IMR-90 (cell line): ENCODE data around the gene GAB1. TPM values are rescaled to one million over a fixed set of nuclear protein-coding genes. Genes with fewer than 3 reads are reported as not detected.

ENCODE experiments used
- ATAC-seq: fragments of 200-7000 bp; cut with Tn5 transposase; 2 replicates; pipeline ENCODE4 v1.9.1; 2020; ENCODE audit warnings: low read depth, mild to moderate bottlenecking, moderate library complexity
- BruUV-seq: library from RNA; stranded (reverse); fragments of 400-500 nt; replicated peaks from 2 replicates; lab custom pipeline; 2021; lab: Mats Ljungman, UMichigan
- CTCF ChIA-PET: fragments of 300-600 bp; formaldehyde crosslinking; extraction: SDS; loops from one replicate; lab custom pipeline; 2021; ENCODE audit warnings: antibody characterized with exemption; lab: Yijun Ruan, JAX
- POLR2A ChIA-PET: fragments of 300-600 bp; sonication (Branson Sonifier 250); formaldehyde crosslinking; loops from one replicate; lab custom pipeline; 2022; ENCODE audit warnings: antibody characterized with exemption; ENCODE audit not compliant: unreplicated experiment; lab: Charles Lee
- DNase-seq: peaks from one replicate; pipeline ENCODE4 v3.0.0; 2013
- H2AFZ ChIP-seq: replicated peaks from 2 replicates; pipeline ENCODE3; 2013; ENCODE audit warnings: low read length, mild to moderate bottlenecking; ENCODE audit not compliant: poor library complexity
- H2AK5ac ChIP-seq: 2 replicates; pipeline ENCODE4 v1.6.1; 2013; ENCODE audit warnings: low read depth, low read length, inconsistent platforms
- H2AK9ac ChIP-seq: replicated peaks from 2 replicates; pipeline ENCODE3; 2013; ENCODE audit warnings: mild to moderate bottlenecking, low read depth, low read length, moderate library complexity; ENCODE audit not compliant: poor library complexity
- H2BK120ac ChIP-seq: 2 replicates; pipeline ENCODE4 v1.6.1; 2013; ENCODE audit warnings: low read depth, low read length, inconsistent platforms
- H2BK15ac ChIP-seq: 3 replicates; pipeline ENCODE4 v1.6.1; 2013; ENCODE audit warnings: low read depth, low read length, inconsistent platforms
- H2BK20ac ChIP-seq: 2 replicates; pipeline ENCODE4 v1.6.1; 2013; ENCODE audit warnings: low read depth, mild to moderate bottlenecking, inconsistent platforms, low read length, moderate library complexity
- H2BK5ac ChIP-seq: 2 replicates; pipeline ENCODE4 v1.6.1; 2013; ENCODE audit warnings: mild to moderate bottlenecking, low read depth, low read length, inconsistent platforms; ENCODE audit not compliant: poor library complexity, severe bottlenecking
- H3K14ac ChIP-seq: replicated peaks from 2 replicates; pipeline ENCODE4 v1.6.1; 2013; ENCODE audit warnings: low read depth, low read length, inconsistent platforms
- H3K18ac ChIP-seq: 2 replicates; pipeline ENCODE4 v1.6.1; 2013; ENCODE audit warnings: low read depth, low read length, control low read depth
- H3K23ac ChIP-seq: 2 replicates; pipeline ENCODE4 v1.6.1; 2013; ENCODE audit warnings: low read depth, low read length, inconsistent platforms
- H3K27ac ChIP-seq: 2 replicates; pipeline ENCODE4 v1.5.1; 2013; ENCODE audit warnings: mild to moderate bottlenecking, control low read depth, low read length; ENCODE audit not compliant: insufficient read depth
- H3K27me3 ChIP-seq: 2 replicates; pipeline ENCODE4 v1.6.1; 2013; ENCODE audit warnings: low read length; ENCODE audit not compliant: control insufficient read depth, insufficient read depth
- H3K36me3 ChIP-seq: 2 replicates; pipeline ENCODE4 v1.6.1; 2013; ENCODE audit warnings: low read length, mixed read lengths; ENCODE audit not compliant: control insufficient read depth, insufficient read depth
- H3K4ac ChIP-seq: 2 replicates; pipeline ENCODE4 v1.6.1; 2013; ENCODE audit warnings: low read depth, low read length, inconsistent platforms
- H3K4me1 ChIP-seq: 2 replicates; pipeline ENCODE4 v1.6.1; 2013; ENCODE audit warnings: low read length, mixed read lengths; ENCODE audit not compliant: control insufficient read depth, insufficient read depth
- H3K4me2 ChIP-seq: 2 replicates; pipeline ENCODE4 v1.6.1; 2013; ENCODE audit warnings: low read depth, mild to moderate bottlenecking, control low read depth, low read length, moderate library complexity
- H3K4me3 ChIP-seq: 2 replicates; pipeline ENCODE4 v1.5.1; 2013; ENCODE audit warnings: low read depth, mild to moderate bottlenecking, control low read depth, low read length, moderate library complexity; ENCODE audit not compliant: insufficient read depth
- H3K56ac ChIP-seq: 2 replicates; pipeline ENCODE4 v1.6.1; 2013; ENCODE audit warnings: low read length, inconsistent platforms; ENCODE audit not compliant: insufficient read depth; ENCODE audit errors: extremely low read depth
- H3K79me1 ChIP-seq, 2 experiments: 2 replicates each; pipeline ENCODE4 v1.6.1; 2013; ENCODE audit warnings: low read length in 2 of 2, inconsistent platforms in 1 of 2, low read depth in 1 of 2
- H3K9ac ChIP-seq: 2 replicates; pipeline ENCODE4 v1.6.1; 2013; ENCODE audit warnings: low read depth, low read length, control low read depth
- H3K9me1 ChIP-seq: 2 replicates; pipeline ENCODE4 v1.6.1; 2013; ENCODE audit warnings: low read length, inconsistent platforms; ENCODE audit not compliant: insufficient read depth
- H3K9me3 ChIP-seq: 2 replicates; pipeline ENCODE4 v1.6.1; 2013; ENCODE audit warnings: low read length; ENCODE audit not compliant: control insufficient read depth, insufficient read depth
- H4K20me1 ChIP-seq: 2 replicates; pipeline ENCODE4 v1.6.1; 2013; ENCODE audit warnings: low read length, inconsistent platforms; ENCODE audit not compliant: insufficient read depth
- H4K5ac ChIP-seq: 2 replicates; pipeline ENCODE4 v1.6.1; 2013; ENCODE audit warnings: mild to moderate bottlenecking, low read depth, low read length, control low read depth
- H4K8ac ChIP-seq, 2 experiments: 2 replicates each; pipeline ENCODE4 v1.6.1; 2013; ENCODE audit warnings: low read depth in 2 of 2, low read length in 2 of 2, control low read depth in 1 of 2, inconsistent platforms in 1 of 2
- H4K91ac ChIP-seq: 2 replicates; pipeline ENCODE4 v1.6.1; 2013; ENCODE audit warnings: low read depth, low read length, inconsistent platforms; ENCODE audit not compliant: insufficient read depth
- BHLHE40 ChIP-seq: fragments of 150-350 bp; IDR thresholded peaks from 2 replicates; pipeline ENCODE4 v1.6.1; 2016; ENCODE audit warnings: mild to moderate bottlenecking, low read depth, low read length
- CEBPB ChIP-seq: IDR thresholded peaks from 2 replicates; pipeline ENCODE4 v1.6.1; 2012; ENCODE audit warnings: low read depth, low read length, improper control_type of control experiment
- FOS ChIP-seq: fragments of 150-350 bp; IDR thresholded peaks from 2 replicates; pipeline ENCODE4 v1.6.1; 2016; ENCODE audit warnings: low read depth, low read length
- RAD21 ChIP-seq: IDR thresholded peaks from 2 replicates; pipeline ENCODE4 v1.6.1; 2012; ENCODE audit warnings: low read length, improper control_type of control experiment
- dilution Hi-C: fragments of 300-500 bp; cut with HindIII; formaldehyde crosslinking; loops from one replicate; pipeline ENCODE4 v1.14.3; 2018; ENCODE audit warnings: low sequenced_read_pairs; ENCODE audit not compliant: unreplicated experiment
- in situ Hi-C: fragments of 300-500 bp; cut with MboI; formaldehyde crosslinking; loops from 3 replicates; pipeline ENCODE4 v1.14.3; 2019; ENCODE audit warnings: low sequenced_read_pairs, inconsistent platforms, mixed read lengths
- intact Hi-C: fragments of 100-400 bp; cut with micrococcal nuclease; formaldehyde crosslinking; loops from 2 replicates; pipeline ENCODE4 v1.10.0; 2022
- polyA plus RNA-seq, 3 experiments: library from polyadenylated mRNA; depleted of rRNA; stranded (reverse); fragments of >200 nt; gene quantifications; 2 replicates each; pipeline ENCODE4 v1.2.3, GENCODE V29; 2012; ENCODE audit warnings: low replicate concordance in 1 of 3
- total RNA-seq: library from RNA; depleted of rRNA; stranded (reverse); fragments of >200 nt; gene quantifications from 2 replicates; pipeline ENCODE4 v1.2.3, GENCODE V29; 2012

The GAB1 gene
- total and polyA plus RNA-seq, 2 of the 4 experiments (the other 2 are of a cell fraction) = 2.8 to 12.0 TPM

GRCh38 chr4:143515905-143516304, 179.2 kb downstream of the GAB1 start:
- Histone ChIP-seq H2BK5ac (no peak overlapping the region), H3K4me2 (peak overlapping the region; percentile 59), H2BK120ac (no peak overlapping the region), H3K4me1 (no peaks in the 10 kb centered on the region), H3K56ac (no peak overlapping the region), H3K14ac (no peak overlapping the region), H3K23ac (no peak overlapping the region), H3K9me3 (no peaks in the 10 kb centered on the region), H4K91ac (no peak overlapping the region), H3K4me3 (no peak overlapping the region), H2AFZ (no peak overlapping the region), H3K27ac (no peak overlapping the region), H2AK9ac (no peak overlapping the region), H3K18ac (no peak overlapping the region), H2AK5ac (no peak overlapping the region), H3K4ac (no peak overlapping the region), H3K36me3 (peaks cover 7% of the 10 kb centered on the region), H4K20me1 (peaks cover 28% of the 10 kb centered on the region), H2BK20ac (no peak overlapping the region), H3K9ac (no peak overlapping the region), H3K9me1 (no peaks in the 10 kb centered on the region), H4K5ac (no peak overlapping the region), H3K79me1 (peaks cover 8 to 16% of the 10 kb centered on the region in 2 experiments; a peak in 3 of 4 replicates), H3K27me3 (no peaks in the 10 kb centered on the region), H2BK15ac (no peak overlapping the region), H4K8ac (no peak overlapping the region)
- DNase-seq = no peak
- dilution Hi-C loops = no loop called here
- ChIA-PET POLR2A (no interaction called here), CTCF (no interaction called here)
- BruUV-seq = no TSS peak
- intact Hi-C loops = no loop called here
- in situ Hi-C loops = no loop called here
- TF ChIP-seq FOS (no peak), BHLHE40 (no peak), CEBPB (no peak), RAD21 (no peak)
- no peak for ATAC-seq
